ENCODE data around the gene PIAS4.

PIAS4 gene

DNA sequence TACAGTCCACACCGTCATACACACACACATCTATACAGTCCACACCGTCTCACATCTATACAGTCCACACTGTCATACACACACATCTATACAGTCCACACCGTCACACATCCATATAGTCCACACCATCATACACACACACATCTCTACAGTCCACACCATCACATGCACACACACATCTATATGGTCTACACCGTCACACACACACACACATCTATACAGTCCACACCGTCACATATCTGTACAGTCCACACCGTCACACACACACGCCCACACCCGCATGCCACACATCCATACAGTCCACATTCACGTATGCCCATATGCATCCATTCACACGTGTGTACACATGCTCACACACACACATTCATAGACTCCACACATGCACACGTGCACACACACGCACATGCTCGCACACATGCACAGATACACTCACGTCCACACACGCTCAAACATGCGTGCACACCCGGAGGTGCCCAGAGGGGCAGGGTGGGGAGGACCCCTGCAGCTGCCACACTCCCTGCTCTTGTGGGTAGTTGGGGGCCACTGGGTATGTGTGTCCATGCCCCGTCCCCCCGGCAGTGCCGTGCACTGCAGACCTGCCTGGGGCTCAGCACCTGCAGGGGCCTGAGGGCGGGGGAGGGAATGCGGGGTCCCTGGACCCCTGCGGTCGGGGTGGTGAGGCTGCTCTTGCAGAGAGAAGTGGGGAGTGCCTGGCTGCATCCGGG lies 29.2 kb downstream of the PIAS4 start:
- FAIRE-seq = no peak
- DNase-seq (ENCODE audit: extremely low spot score, insufficient read length, low read depth) = no peak

- DNase-seq (ENCODE audit: extremely low spot score, insufficient read length, low read depth) (no peak), FAIRE-seq (no peak)
These were observed 29.9 kb downstream of the PIAS4 start for GRCh38 chr19:4037301-4037949.

GRCh38 chr19:4038057-4038456 lies 30.5 kb downstream of the PIAS4 start:
- DNase-seq (ENCODE audit: extremely low spot score, insufficient read length, low read depth) = no peak
- FAIRE-seq = no peak

DNA sequence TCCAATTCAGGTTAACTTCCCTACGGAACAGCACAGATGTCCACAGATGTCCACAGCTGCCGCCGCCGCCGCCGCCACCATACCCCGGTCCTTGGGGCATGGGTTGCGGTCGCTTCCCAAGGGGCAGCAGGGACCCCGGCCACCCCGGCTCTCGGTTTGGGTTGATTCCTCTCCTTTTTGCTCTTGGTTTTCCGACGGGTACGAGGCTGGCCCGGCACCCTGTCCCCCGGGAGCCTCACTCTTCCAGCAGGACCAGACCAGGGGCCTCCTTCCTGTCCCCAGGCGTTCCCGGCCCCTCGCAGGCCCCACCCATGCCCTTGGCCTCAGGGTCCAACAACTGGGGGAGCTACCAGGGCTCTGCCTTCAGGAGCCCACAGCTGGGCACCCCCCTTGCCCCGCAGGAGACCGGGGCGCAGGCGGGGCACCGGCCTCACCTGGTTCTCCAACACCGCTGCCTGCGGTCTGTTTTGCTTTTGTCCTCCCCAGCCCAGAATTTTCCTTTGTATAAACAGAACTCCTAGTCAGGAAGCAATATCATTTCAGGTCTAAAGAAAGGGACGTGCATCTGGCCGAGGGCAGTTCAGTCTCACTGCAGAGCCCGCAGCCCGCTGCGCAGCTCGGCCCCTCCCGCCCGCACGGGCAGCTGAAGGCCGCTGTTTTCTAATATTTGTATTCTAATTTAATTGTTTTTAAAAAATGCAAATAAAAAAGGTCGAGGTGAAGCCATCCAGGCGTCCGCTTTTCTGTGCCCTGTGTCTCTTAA lies 31.3 kb downstream of the PIAS4 start:
- DNase-seq (ENCODE audit: extremely low spot score, insufficient read length, low read depth) = no peak
- FAIRE-seq = no peak

GRCh38 chr19:4042064-4042730 lies 34.7 kb downstream of the PIAS4 start:
- no peak for FAIRE-seq

DNA sequence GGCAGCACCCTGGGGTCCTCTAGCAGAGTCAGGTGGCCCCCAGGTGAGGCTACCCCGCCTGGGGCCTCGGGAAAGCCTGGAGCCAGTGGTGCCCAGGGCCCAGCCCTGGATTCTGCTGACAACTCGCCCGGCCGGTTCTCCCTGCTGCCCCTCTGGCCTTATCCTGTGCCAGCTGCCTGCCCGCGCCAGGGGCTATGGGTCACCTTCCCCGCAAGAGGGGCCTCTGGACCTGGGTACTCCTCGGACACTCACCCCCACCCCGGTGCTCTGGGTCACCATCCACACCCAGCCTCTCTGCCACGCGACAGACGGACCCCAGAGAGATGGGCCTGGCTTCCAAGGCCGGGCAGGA lies 35.2 kb downstream of the PIAS4 start:
- FAIRE-seq (no peak), DNase-seq (ENCODE audit: extremely low spot score, insufficient read length, low read depth) (no peak)

More at GRCh38 chr19:4042064-4042730, 34.7 kb downstream of the PIAS4 start:
- DNase-seq (ENCODE audit: extremely low spot score, insufficient read length, low read depth) = no peak

GRCh38 chr19:4043401-4043800 lies 35.9 kb downstream of the PIAS4 start:
- DNase-seq (ENCODE audit: extremely low spot score, insufficient read length, low read depth) (no peak), FAIRE-seq (no peak)

GRCh38 chr19:4043966-4044715 lies 36.6 kb downstream of the PIAS4 start:
- DNase-seq (ENCODE audit: extremely low spot score, insufficient read length, low read depth) (no peak), FAIRE-seq (no peak)

GRCh38 chr19:4044990-4045465 lies 37.5 kb downstream of the PIAS4 start:
- FAIRE-seq = no peak
- DNase-seq (ENCODE audit: extremely low spot score, insufficient read length, low read depth) = no peak

DNA sequence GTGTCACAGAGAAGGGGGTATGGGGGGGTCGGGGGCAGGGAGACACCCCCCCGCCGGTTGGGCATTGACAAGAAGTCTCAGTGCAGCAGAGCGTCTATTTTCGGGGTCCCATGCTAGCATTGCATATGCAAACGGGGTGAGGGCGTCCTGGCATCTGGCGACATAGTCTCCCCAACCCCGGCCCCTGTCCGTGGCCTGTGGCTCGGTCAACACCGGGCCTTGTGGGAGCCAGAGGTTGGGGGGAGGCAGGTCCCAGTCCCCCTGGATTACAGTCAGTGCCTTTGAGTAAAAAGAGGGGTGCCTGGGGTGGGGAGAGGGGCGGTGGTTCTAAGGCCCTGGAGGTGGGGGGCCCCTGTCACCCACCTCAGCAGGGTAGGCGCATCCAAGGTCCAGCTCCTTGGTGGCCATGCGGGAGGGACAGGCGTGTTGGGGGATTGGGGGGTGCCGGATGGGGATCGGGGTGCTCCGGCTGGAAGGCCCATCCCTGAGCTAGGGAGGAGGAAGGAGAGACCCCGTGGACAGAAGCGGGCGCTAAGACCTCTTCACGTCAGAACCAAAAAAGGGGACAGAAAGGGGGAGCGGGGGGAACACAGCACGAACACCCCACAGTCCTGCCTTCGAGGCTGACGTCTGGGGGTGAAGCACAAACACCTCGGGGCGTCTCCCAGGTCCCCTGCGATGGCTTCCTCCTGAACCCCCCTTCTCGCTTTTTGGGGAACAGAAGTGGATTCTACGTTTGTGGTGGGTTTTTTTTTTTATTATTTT lies 38.2 kb downstream of the PIAS4 start:
- no peak for FAIRE-seq
- DNase-seq (ENCODE audit: extremely low spot score, insufficient read length, low read depth) = no peak

DNA sequence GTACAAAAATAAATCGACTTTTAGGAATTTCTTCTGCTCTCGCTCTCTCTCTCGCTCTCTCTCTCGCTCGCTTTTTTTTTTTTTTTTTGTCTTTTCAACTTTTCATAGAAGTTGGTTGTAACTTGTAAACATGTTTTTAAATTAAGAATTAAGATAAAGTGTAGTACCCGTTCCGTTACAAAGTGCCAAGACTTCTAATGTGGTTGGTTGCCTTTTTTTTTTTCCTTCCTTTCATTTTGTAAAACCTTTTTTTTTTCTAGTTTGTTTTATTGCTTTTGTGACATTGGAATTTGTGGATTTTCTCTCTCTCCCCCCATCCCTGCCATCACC lies 38.8 kb downstream of the PIAS4 start:
- FAIRE-seq = no peak
- DNase-seq (ENCODE audit: extremely low spot score, insufficient read length, low read depth) = no peak

GRCh38 chr19:4046946-4047683 lies 39.6 kb downstream of the PIAS4 start:
- FAIRE-seq (no peak), DNase-seq (ENCODE audit: extremely low spot score, insufficient read length, low read depth) (no peak)

DNA sequence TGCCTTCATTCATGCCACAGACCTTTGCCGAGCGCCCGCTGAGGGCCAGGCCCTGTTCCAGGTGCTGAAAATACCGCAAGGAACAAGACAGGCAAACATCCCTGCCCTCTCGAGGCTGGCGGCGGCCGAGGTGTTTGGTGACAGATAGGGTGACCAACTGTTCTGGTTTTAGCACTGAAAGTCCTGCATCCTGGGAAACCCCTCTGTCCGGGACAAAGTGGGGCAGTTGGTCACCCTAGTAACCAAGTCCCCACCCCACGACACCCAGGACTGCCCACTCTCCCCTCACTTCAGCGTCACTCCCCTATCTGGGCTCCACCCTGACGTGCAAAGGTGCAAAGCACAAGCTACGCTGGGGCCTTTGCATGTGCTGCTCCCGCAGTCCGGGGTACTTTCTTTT lies 41.9 kb downstream of the PIAS4 start:
- DNase-seq (ENCODE audit: extremely low spot score, insufficient read length, low read depth) (no peak), FAIRE-seq (no peak)

GRCh38 chr19:4051175-4052101 lies 43.9 kb downstream of the PIAS4 start:
- no peak for FAIRE-seq
- DNase-seq (ENCODE audit: extremely low spot score, insufficient read length, low read depth) = no peak

- DNase-seq (ENCODE audit: extremely low spot score, insufficient read length, low read depth) = no peak
- FAIRE-seq = no peak
These were observed 44.8 kb downstream of the PIAS4 start for GRCh38 chr19:4052114-4052992.

GRCh38 chr19:4052993-4053422 lies 45.5 kb downstream of the PIAS4 start:
- no peak for DNase-seq (ENCODE audit: extremely low spot score, insufficient read length, low read depth)
- FAIRE-seq = no peak
